ENCODE results near the gene LAMA2. TPM values are rescaled to one million over a fixed set of nuclear protein-coding genes. Genes with fewer than 3 reads are reported as not detected.

LAMA2 gene
- 109 and 138 TPM in 2 replicates for total RNA-seq

GRCh38 chr6:128882991-128883611 lies at the start of gene LAMA2:
Gene LAMA2 (plus strand): TSS chr6:128883138. CDS start chr6:128883246, 108 bp downstream.

